ENCODE data around the gene KCTD2. TPM values are rescaled to one million over a fixed set of nuclear protein-coding genes. Genes with fewer than 3 reads are reported as not detected.

Gene KCTD2
- polyA plus RNA-seq, 4 donors = 32.8 to 35.4 (median 33.8) TPM

- DNase-seq (ENCODE audit: low read depth in 4 of 4, low spot score in 3 of 4) = no peak
Measured at GRCh38 chr17:75093548-75094158, 46.6 kb downstream of the KCTD2 start.

GRCh38 chr17:75094871-75095399 lies 47.9 kb downstream of the KCTD2 start:
- DNase-seq (ENCODE audit: low read depth in 4 of 4, low spot score in 3 of 4) = no peak

DNA sequence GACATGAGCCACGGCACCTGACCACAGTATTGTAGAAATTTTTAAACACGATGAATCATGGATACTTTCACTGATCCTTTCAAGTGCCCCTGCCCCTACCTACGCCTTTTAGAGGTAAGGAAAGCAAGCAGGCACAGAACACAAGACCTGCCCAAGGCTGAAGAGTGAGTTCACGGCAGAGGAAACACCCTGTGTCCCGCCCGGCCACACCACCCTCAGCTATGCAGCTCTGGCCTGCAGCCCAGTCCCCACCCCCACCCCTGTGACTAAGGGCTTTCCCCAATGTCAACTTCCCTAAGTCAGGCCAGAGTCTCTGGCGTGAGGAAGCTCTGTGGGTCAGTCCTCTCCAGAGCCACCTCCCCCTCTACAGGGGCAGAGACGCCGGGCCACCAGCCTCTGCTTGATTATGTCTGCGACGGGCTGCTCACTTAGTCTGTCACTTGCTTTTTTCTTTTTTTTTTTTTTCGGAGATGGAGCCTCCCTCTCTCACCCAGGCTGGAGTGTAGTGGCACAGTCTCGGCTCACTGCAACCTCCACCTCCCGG lies 49.1 kb downstream of the KCTD2 start:
- DNase-seq (ENCODE audit: low read depth in 4 of 4, low spot score in 3 of 4) = no peak

GRCh38 chr17:75097865-75098264 lies 50.8 kb downstream of the KCTD2 start:
- no peak for DNase-seq (ENCODE audit: low read depth in 4 of 4, low spot score in 3 of 4)

DNA sequence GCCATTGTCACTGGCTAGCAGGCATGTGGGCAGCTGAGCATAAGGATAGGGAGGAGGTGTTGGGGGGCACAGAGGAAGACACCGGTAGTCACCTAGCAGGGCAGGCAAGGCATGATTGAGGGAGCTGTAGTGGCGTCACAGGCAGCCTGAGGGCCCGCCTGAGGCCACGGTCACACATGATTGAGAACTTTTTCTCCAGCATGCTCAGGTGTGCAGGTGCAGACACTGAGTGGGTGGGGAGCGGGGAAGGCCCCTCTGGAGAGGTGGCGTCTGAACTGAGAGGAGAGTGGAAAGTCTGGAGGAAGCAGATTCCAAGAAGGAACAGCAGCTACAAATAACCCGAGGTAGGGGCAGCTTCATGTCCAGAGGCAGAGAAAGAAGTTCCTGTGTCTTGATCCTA lies 51.8 kb downstream of the KCTD2 start:
- DNase-seq (ENCODE audit: low read depth in 4 of 4, low spot score in 3 of 4) = no peak

DNA sequence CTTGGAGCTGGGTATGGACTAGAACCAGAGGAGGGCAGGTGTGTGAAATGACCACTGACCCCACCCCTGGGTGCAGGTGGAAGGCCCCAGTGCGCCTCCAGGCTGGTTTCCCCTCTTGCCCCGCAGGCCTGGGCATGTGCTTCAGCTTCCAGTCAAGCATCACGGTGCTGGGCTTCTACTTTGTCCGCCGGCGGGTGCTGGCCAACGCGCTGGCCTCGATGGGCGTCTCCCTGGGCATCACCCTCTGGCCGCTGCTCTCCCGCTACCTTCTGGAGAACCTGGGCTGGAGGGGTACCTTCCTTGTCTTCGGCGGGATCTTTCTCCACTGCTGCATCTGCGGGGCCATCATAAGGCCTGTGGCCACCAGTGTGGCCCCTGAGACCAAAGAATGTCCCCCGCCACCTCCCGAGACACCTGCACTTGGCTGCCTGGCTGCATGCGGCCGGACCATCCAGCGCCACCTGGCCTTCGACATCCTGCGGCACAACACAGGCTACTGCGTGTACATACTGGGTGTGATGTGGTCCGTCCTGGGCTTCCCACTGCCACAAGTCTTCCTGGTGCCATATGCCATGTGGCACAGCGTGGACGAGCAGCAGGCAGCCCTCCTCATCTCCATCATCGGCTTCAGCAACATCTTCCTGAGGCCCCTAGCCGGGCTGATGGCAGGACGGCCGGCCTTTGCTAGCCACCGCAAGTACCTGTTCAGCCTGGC lies 53.0 kb downstream of the KCTD2 start:
- DNase-seq (ENCODE audit: low read depth in 4 of 4, low spot score in 3 of 4) = no peak

DNA sequence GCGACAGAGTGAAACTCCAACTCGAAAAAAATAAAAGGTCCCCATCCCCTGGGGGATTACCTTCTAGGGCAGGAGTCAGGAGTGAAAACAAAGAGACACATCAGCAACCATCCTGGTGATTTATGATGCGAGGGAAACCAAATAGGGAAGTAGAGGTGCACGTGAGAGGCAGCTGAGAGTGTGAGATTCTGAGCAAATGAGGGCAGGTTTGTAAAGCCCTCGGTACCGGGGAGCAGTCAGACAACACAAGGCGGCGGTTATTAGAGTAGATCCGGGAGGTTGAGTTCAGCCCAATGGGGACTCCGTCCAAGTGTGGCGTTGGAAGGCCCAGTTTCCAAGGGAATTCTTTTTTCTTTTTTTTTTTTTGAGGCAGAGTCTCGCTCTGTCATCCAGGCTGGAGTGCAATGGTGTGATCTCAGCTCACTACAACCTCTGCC lies 55.4 kb downstream of the KCTD2 start:
- DNase-seq (ENCODE audit: low read depth in 4 of 4, low spot score in 3 of 4) = no peak

DNA sequence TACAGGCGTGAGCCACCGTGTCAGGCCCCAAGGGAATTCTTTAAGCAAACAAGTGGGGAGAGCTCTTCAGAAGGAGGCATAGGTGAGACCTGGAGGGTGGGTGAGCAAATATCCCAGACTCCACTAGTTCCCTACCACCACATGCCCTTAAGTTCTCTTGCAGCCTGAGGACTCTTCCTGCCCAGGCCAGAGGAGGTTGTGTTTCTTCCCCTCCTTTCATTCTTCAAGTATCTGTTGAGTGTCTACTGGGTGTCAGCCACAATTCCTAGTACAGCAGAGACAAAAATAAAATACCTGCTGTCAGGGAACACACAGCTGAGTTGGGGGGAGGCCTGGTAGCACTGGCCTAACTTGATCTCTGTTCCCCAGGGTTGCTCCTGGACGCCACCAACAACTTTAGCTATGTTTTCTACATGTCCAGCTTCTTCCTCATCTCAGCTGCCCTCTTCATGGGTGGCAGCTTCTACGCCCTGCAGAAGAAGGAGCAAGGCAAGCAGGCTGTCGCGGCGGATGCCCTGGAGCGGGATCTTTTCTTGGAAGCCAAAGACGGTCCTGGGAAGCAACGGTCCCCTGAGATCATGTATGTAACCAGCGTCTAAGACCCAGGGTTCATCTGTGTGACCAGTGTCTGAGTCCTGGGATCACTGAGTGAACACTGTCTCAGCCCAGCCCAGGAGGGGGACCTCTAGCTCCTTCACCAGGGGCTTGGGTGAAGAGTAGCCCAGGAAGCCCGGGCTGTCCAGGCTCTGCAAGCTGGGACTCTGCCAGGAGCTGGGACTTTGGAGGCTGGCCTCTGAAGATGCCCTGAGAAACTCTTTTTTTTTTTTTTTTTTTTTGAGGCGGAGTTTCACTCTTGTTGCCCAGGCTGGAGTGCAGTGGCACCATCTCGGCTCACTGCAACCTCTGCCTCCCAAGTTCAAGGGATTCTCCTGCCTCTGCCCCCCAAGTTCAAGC lies 56.9 kb downstream of the KCTD2 start:
- DNase-seq (ENCODE audit: low read depth in 4 of 4, low spot score in 3 of 4) = no peak

GRCh38 chr17:75105126-75106080 lies 58.4 kb downstream of the KCTD2 start:
- no peak for DNase-seq (ENCODE audit: low read depth in 4 of 4, low spot score in 3 of 4)

DNA sequence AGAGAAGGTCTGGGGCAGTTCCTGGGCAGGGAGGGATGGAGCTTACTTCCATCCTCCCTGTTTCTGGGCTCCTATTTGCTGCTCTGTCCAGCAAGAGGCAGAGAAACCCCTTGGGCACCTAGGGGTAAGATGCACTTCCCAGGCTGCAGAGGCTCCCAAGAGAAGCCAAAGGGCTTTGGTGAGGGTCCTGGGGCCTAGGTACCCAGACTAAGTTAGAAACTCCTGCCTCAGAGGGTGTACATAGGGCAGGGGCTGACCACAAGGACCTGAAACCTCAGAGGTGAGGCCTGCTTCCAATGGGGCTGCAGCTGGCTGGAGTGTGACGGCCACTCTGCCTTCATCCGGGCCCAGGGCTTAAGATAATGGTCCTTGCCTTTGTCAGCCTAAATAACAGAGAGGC lies 61.2 kb downstream of the KCTD2 start:
- no peak for DNase-seq (ENCODE audit: low read depth in 4 of 4, low spot score in 3 of 4)

DNA sequence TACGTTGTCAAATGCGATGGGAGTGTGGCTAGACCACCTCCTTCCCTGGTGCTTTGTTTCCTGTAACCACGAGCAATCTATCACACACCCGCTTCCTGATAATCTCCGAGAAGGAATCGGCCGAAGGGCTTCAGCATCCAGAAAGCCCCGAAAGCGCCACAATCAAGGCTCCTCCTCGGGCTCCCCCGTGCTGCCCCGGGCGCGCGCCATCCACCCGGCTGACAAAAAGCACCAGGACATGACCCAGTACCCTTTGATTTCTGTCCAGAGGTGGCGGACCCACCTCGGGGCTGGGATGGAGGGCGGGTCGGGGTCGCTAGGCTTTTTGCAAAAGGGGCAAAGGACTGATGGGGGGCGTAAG lies 62.0 kb downstream of the KCTD2 start:
- DNase-seq (ENCODE audit: low read depth in 4 of 4, low spot score in 3 of 4) = no peak

GRCh38 chr17:75109407-75110233 lies 62.6 kb downstream of the KCTD2 start, which contains the start of gene ARMC7:
Gene ARMC7, plus strand, starts transcription at chr17:75109969. Its CDS starts 320 bp downstream, at chr17:75110289.
- DNase-seq (ENCODE audit: low read depth in 4 of 4, low spot score in 3 of 4) = peak in 2 of 4 donors; percentile 74 to 81

- DNase-seq (ENCODE audit: low read depth in 4 of 4, low spot score in 3 of 4) = no peak
Measured at GRCh38 chr17:75110234-75110937, 63.4 kb downstream of the KCTD2 start.

- no peak for DNase-seq (ENCODE audit: low read depth in 4 of 4, low spot score in 3 of 4)
Measured at GRCh38 chr17:75111777-75112335, 64.8 kb downstream of the KCTD2 start.

DNA sequence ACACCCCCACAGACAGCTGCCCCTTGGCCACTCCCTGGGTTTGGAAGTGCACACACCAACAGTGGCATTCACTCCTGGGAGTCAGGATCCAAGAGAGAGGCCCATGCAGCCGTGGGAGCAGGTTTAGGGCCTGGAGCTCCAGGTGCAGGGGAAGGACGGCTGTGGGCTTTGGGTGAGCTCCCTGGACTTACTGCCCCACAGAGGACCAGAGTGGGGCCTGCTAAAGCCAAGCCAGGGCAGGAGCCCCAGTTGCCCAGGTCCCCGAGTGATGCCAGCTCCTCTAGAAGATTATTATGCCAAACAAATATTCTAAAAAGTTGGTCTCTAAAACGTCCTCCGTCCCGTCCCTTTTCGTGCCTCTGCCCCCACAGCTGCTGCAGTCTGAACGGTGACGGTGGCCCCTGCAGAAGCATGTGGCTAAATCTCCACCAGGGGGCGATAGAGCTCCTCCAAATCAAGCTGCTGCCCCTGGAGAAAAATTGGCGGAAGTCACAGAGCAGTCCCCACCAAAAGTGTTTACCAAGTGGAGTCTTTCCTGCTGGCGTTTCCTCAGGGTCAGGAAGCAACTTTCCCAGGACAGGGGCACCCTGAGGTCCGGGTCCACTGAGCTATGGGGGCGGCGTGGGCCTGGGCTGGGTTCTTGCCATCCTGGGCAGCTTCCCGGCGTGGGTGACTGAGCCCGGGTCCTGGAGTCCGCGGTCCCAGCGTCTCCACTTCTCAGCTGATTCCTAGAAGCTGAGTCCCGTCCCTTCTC lies 67.0 kb downstream of the KCTD2 start:
- DNase-seq (ENCODE audit: low read depth in 4 of 4, low spot score in 3 of 4) = peak; percentile 88 to 93 (median 91)

GRCh38 chr17:75114552-75115314 lies 67.7 kb downstream of the KCTD2 start:
- no peak for DNase-seq (ENCODE audit: low read depth in 4 of 4, low spot score in 3 of 4)
